Stimulated activated CD4-positive, alpha-beta T cell treated with anti-CD3 and anti-CD28 coated beads, Interleukin-1b, Interleukin-23, amount 100 ng/mL, for 1 hour (primary cell): ENCODE results near the gene CDK2AP2.
A peak's percentile ranks its signal among the peaks of the same experiment; 100 is the strongest.
"Not testable (repeated sequence)": the region's sequence is repeated elsewhere in the genome, so short reads cannot be mapped to it uniquely, and the experiment has no call there.

Source experiments
- DNase-seq, 2 donors: peaks; one replicate each; pipeline ENCODE4 v3.0.0-alpha.2; 2020; ENCODE audit warnings: low read depth in 2 of 2

CDK2AP2 gene

GRCh38 chr11:67523556-67524479, 15.9 kb upstream of the CDK2AP2 start:
- DNase-seq: no peak

GRCh38 chr11:67522844-67523555, 15.0 kb upstream of the CDK2AP2 start, which contains the start of gene CABP2:
TSS of gene CABP2 (minus strand) at chr11:67523446. CDS start at chr11:67523326, 120 bp downstream.
- DNase-seq: no peak

GRCh38 chr11:67522338-67522737, 14.4 kb upstream of the CDK2AP2 start:
- DNase-seq: no peak

GRCh38 chr11:67521924-67522323, 14.0 kb upstream of the CDK2AP2 start:
- no peak for DNase-seq

GRCh38 chr11:67520856-67521824, 13.2 kb upstream of the CDK2AP2 start:
- no peak for DNase-seq

GRCh38 chr11:67519726-67520125, 11.8 kb upstream of the CDK2AP2 start:
- DNase-seq: no peak

- DNase-seq: no peak
Measured at GRCh38 chr11:67517784-67518552, 10.0 kb upstream of the CDK2AP2 start.

GRCh38 chr11:67516806-67517205, 8.8 kb upstream of the CDK2AP2 start:
- DNase-seq: no peak

- no peak for DNase-seq
Measured at GRCh38 chr11:67514116-67514515, 6.2 kb upstream of the CDK2AP2 start.

GRCh38 chr11:67511558-67511957, 3.6 kb upstream of the CDK2AP2 start:
- not testable (repeated sequence) for DNase-seq

- DNase-seq: no peak
Measured at GRCh38 chr11:67510023-67510345, 2.0 kb upstream of the CDK2AP2 start.

GRCh38 chr11:67508486-67509121, 642 bp upstream of the CDK2AP2 start:
- DNase-seq: peak; percentile 98 to 99

GRCh38 chr11:67507242-67507863, 609 bp downstream of the CDK2AP2 start:
- DNase-seq: no peak

GRCh38 chr11:67506426-67507051, 1.4 kb downstream of the CDK2AP2 start:
- DNase-seq: no peak

GRCh38 chr11:67505605-67506396, 2.2 kb downstream of the CDK2AP2 start:
- peak; percentile 74 to 83 for DNase-seq

GRCh38 chr11:67504950-67505581, 2.9 kb downstream of the CDK2AP2 start, which contains the start of gene PITPNM1:
TSS of gene PITPNM1 (minus strand) at chr11:67505363. CDS start at chr11:67504180, 1,183 bp downstream.
- peak; percentile 34 to 51 for DNase-seq

- no peak for DNase-seq
Measured at GRCh38 chr11:67504005-67504949, 3.7 kb downstream of the CDK2AP2 start.
